HepG2 (cell line): Measurements from ENCODE around the gene BRAP. TPM values are rescaled to one million over a fixed set of nuclear protein-coding genes. Genes with fewer than 3 reads are reported as not detected.

Experiments used
- ARID4A ChIP-seq: sonication (generic); formaldehyde crosslinking; IDR thresholded peaks from 2 replicates; pipeline ENCODE4 v1.5.0; 2020; ENCODE audit warnings: mild to moderate bottlenecking, missing genetic modification reagents, borderline replicate concordance
- BRD4 ChIP-seq: sonication (generic); formaldehyde crosslinking; IDR thresholded peaks from 2 replicates; pipeline ENCODE4 v1.4.0; 2020; ENCODE audit warnings: missing genetic modification reagents
- FOXK2 ChIP-seq: fragments of 450-650 bp; IDR thresholded peaks from 2 replicates; pipeline ENCODE4 v1.6.1; 2016
- KAT2B ChIP-seq: fragments of 150-350 bp; IDR thresholded peaks from 2 replicates; pipeline ENCODE4 v1.6.1; 2014; ENCODE audit warnings: low read depth, low read length, borderline replicate concordance
- KMT2A ChIP-seq: sonication (generic); formaldehyde crosslinking; IDR thresholded peaks from 2 replicates; pipeline ENCODE4 v1.4.0; 2020; ENCODE audit warnings: missing genetic modification reagents
- NFYC ChIP-seq: IDR thresholded peaks from 2 replicates; pipeline ENCODE4 v1.6.1; 2016; ENCODE audit warnings: missing genetic modification reagents, missing compliant biosample characterization
- NR2F6 ChIP-seq, 2 experiments: IDR thresholded peaks; 2 replicates each; pipeline ENCODE4 v1.6.1; 2016; ENCODE audit warnings: antibody characterized with exemption in 1 of 2, mild to moderate bottlenecking in 1 of 2
- RBM22 ChIP-seq: fragments of 200-400 bp; formaldehyde crosslinking; optimal IDR thresholded peaks from 2 replicates; pipeline ENCODE3; 2017; ENCODE audit warnings: mild to moderate bottlenecking, low read length, moderate library complexity
- RELA ChIP-seq: sonication (generic); formaldehyde crosslinking; IDR thresholded peaks from 2 replicates; pipeline ENCODE4 v1.4.0; 2020; ENCODE audit warnings: missing genetic modification reagents
- TRIM22 ChIP-seq: fragments of 450-650 bp; IDR thresholded peaks from 2 replicates; pipeline ENCODE4 v1.6.1; 2017
- ZBTB33 ChIP-seq: sonication (generic); formaldehyde crosslinking; IDR thresholded peaks from 2 replicates; pipeline ENCODE4 v1.4.0; 2020; ENCODE audit warnings: missing genetic modification reagents
- ZBTB49 ChIP-seq: sonication (generic); formaldehyde crosslinking; IDR thresholded peaks from 2 replicates; pipeline ENCODE4 v1.4.0; 2020; ENCODE audit warnings: missing genetic modification reagents, borderline replicate concordance
- ZMAT3 ChIP-seq: sonication (generic); formaldehyde crosslinking; conservative IDR thresholded peaks from 2 replicates; pipeline ENCODE4 v1.7.0; 2021; ENCODE audit warnings: missing genetic modification reagents
- ZNF207 ChIP-seq: fragments of 450-650 bp; IDR thresholded peaks from 2 replicates; pipeline ENCODE4 v1.6.1; 2016; ENCODE audit warnings: antibody characterized with exemption, borderline replicate concordance
- ZNF263 ChIP-seq: sonication (generic); formaldehyde crosslinking; IDR thresholded peaks from 2 replicates; pipeline ENCODE4 v1.4.0; 2020; ENCODE audit warnings: missing genetic modification reagents
- ZNF275 ChIP-seq: sonication (generic); formaldehyde crosslinking; IDR thresholded peaks from 2 replicates; pipeline ENCODE4 v1.8.0; 2022; ENCODE audit warnings: missing genetic modification reagents, mild to moderate bottlenecking, inconsistent platforms, borderline replicate concordance
- ZNF546 ChIP-seq: sonication (generic); formaldehyde crosslinking; conservative IDR thresholded peaks from 2 replicates; pipeline ENCODE4 v1.8.1; 2023; ENCODE audit warnings: mild to moderate bottlenecking, missing genetic modification reagents
- ZNF652 ChIP-seq: IDR thresholded peaks from 2 replicates; pipeline ENCODE4 v1.6.1; 2016; ENCODE audit warnings: low read depth, borderline replicate concordance
- ZNF816 ChIP-seq: sonication (generic); formaldehyde crosslinking; IDR thresholded peaks from 2 replicates; pipeline ENCODE4 v1.8.0; 2022; ENCODE audit warnings: missing genetic modification reagents, mild to moderate bottlenecking, borderline replicate concordance
- polyA plus RNA-seq, 8 experiments: library from polyadenylated mRNA; depleted of rRNA in 3 of 8; stranded (reverse) in 7 of 8; unstranded in 1 of 8; fragments of >200 nt; fragmentation: Illumina TruSeq in 4 of 8; extraction: Trizol in 4 of 8; gene quantifications; 2 replicates each; pipeline versions ENCODE4 v1.2.1 to v1.2.3, GENCODE V29; 2011 to 2016; ENCODE audit warnings: low read depth in 4 of 8, missing spikeins in 1 of 8, mixed read lengths in 1 of 8; ENCODE audit not compliant: insufficient read depth in 1 of 8
- total RNA-seq, 5 experiments: library from RNA; depleted of rRNA; stranded (reverse); fragments of >200 nt; fragmentation: Illumina TruSeq; extraction: Trizol; gene quantifications; 2 replicates each; pipeline ENCODE4 v1.2.3, GENCODE V29; 2016; ENCODE audit warnings: low read depth in 1 of 5

Gene BRAP
- total and polyA plus RNA-seq, 2 of the 13 experiments (the other 11 are each of a cell fraction or from before 2014, with no cell fraction given): 8.1 to 15.4 TPM

- TF ChIP-seq ZNF275 (CRISPR knock-in tag): no peak
- no peak for TF ChIP-seq NFYC (CRISPR knock-in tag)
- TF ChIP-seq ZNF207: no peak
- no peak for TF ChIP-seq ZMAT3 (CRISPR knock-in tag)
- no peak for TF ChIP-seq RELA (CRISPR knock-in tag)
- TF ChIP-seq NR2F6 (IDR thresholded peaks at IDR 0.05): no peak
- TF ChIP-seq NR2F6 (CRISPR knock-in tag; IDR thresholded peaks at IDR 0.05): no peak
- TF ChIP-seq TRIM22: no peak
- TF ChIP-seq FOXK2: no peak
- TF ChIP-seq ZNF816 (CRISPR knock-in tag): no peak
- TF ChIP-seq ZBTB33 (CRISPR knock-in tag): no peak
- no peak for TF ChIP-seq BRD4 (CRISPR knock-in tag)
- no peak for TF ChIP-seq ZBTB49 (CRISPR knock-in tag)
- no peak for TF ChIP-seq KAT2B
- TF ChIP-seq ZNF652: no peak
- no peak for TF ChIP-seq ZNF263
- no peak; the same call in 1 of the 2 replicates for TF ChIP-seq KMT2A
- TF ChIP-seq ZNF546 (CRISPR knock-in tag): no peak
- TF ChIP-seq RBM22: no peak
- peak; percentile 44; the same call in 1 of the 2 replicates for TF ChIP-seq ARID4A (CRISPR knock-in tag)
Observed at GRCh38 chr12:111596985-111597830, 88.5 kb downstream of the BRAP start (continued).
